K562 (cell line): ENCODE results near the gene TUBB1. TPM values are rescaled to one million over a fixed set of nuclear protein-coding genes. Genes with fewer than 3 reads are reported as not detected.

ENCODE experiments used
- ATAC-seq: fragments of 200-7000 bp; cut with Tn5 transposase; 3 replicates; pipeline ENCODE4 v1.9.1; 2020; ENCODE audit warnings: moderate library complexity
- BruUV-seq: library from RNA; stranded (reverse); fragments of 400-500 nt; replicated peaks from 2 replicates; lab custom pipeline; 2021; lab: Mats Ljungman, UMichigan
- CTCF ChIA-PET: fragments of 300-600 bp; formaldehyde crosslinking; extraction: SDS; loops from one replicate; lab custom pipeline; 2021; ENCODE audit warnings: low intra/inter-chr PET ratio; lab: Yijun Ruan, JAX
- POLR2A ChIA-PET: fragments of 300-600, 350-650 bp; sonication (Branson Sonifier 250); formaldehyde crosslinking; extraction: SDS; loops from one replicate; lab custom pipeline; 2021; ENCODE audit warnings: antibody characterized with exemption, inconsistent platforms; lab: Yijun Ruan, JAX
- DNase-seq, 4 experiments: peaks; one replicate each; pipeline versions ENCODE4 v3.0.0 to v3.0.0-alpha.2; 2011 to 2018; ENCODE audit warnings: low spot score in 3 of 4, mixed read lengths in 3 of 4; ENCODE audit errors: extremely low read depth in 1 of 4
- FAIRE-seq: peaks from 2 replicates; lab custom pipeline; 2011; peaks lifted over from hg19 to GRCh38; lab: Jason Lieb, UNC
- H2AFZ ChIP-seq: 2 replicates; pipeline ENCODE4 v1.6.0; 2011; ENCODE audit warnings: low read depth, low read length, control low read depth, inconsistent platforms
- H3K27ac ChIP-seq: fragments of 200-600 bp; 3 replicates; pipeline ENCODE4 v1.8.0; 2011; ENCODE audit warnings: low read depth, mild to moderate bottlenecking, control low read depth, inconsistent platforms, low read length, moderate library complexity, mixed read lengths; ENCODE audit errors: extremely low read depth
- H3K27me3 ChIP-seq, 2 experiments: fragments of 300-600 bp in 1 of 2; 2 replicates in 1 of 2; 3 replicates in 1 of 2; pipeline versions ENCODE4 v1.6.0 to v1.8.0; 2011; ENCODE audit warnings: inconsistent platforms in 2 of 2, low read length in 2 of 2, mild to moderate bottlenecking in 1 of 2, mixed read lengths in 1 of 2, moderate library complexity in 1 of 2; ENCODE audit not compliant: control insufficient read depth in 2 of 2, insufficient read depth in 2 of 2
- H3K36me3 ChIP-seq: fragments of 300-600 bp; 3 replicates; pipeline ENCODE4 v1.8.0; 2011; ENCODE audit warnings: mild to moderate bottlenecking, low read length, inconsistent platforms; ENCODE audit not compliant: control insufficient read depth, insufficient read depth
- H3K4me1 ChIP-seq, 2 experiments: fragments of 200-600 bp in 1 of 2; replicated peaks in 1 of 2; 2 replicates in 1 of 2; 3 replicates in 1 of 2; pipeline versions ENCODE4 v1.5.1 to v1.8.0; 2011; ENCODE audit warnings: inconsistent platforms in 2 of 2, low read length in 2 of 2, mild to moderate bottlenecking in 1 of 2, mixed read lengths in 1 of 2, moderate library complexity in 1 of 2; ENCODE audit not compliant: control insufficient read depth in 2 of 2, insufficient read depth in 2 of 2
- H3K4me2 ChIP-seq: 2 replicates; pipeline ENCODE4 v1.6.1; 2011; ENCODE audit warnings: low read length, control low read depth, inconsistent platforms, mixed read lengths; ENCODE audit not compliant: insufficient read depth
- H3K4me3 ChIP-seq: fragments of 200-600 bp; sonication (generic), shearing (Covaris generic); 2 replicates; pipeline ENCODE4 v1.5.1; 2016; ENCODE audit warnings: control low read depth, inconsistent platforms
- H3K79me2 ChIP-seq: fragments of 200-600 bp; 3 replicates; pipeline ENCODE4 v1.8.0; 2011; ENCODE audit warnings: low read length, inconsistent platforms; ENCODE audit not compliant: control insufficient read depth, insufficient read depth
- H3K9ac ChIP-seq, 2 experiments: 2 replicates each; pipeline versions ENCODE4 v1.6.0 to v1.6.1; 2011; ENCODE audit warnings: low read depth in 2 of 2, low read length in 2 of 2, control low read depth in 1 of 2, inconsistent platforms in 1 of 2, mild to moderate bottlenecking in 1 of 2, mixed read lengths in 1 of 2; ENCODE audit not compliant: insufficient read depth in 1 of 2
- H3K9me1 ChIP-seq: one replicate; pipeline ENCODE4 v1.6.0; 2011; ENCODE audit warnings: inconsistent platforms, mild to moderate bottlenecking, low read length, moderate library complexity; ENCODE audit not compliant: control insufficient read depth, insufficient read depth
- H3K9me3 ChIP-seq: replicated peaks from 2 replicates; pipeline ENCODE4 v1.5.1; 2011; ENCODE audit warnings: low read depth, low read length, inconsistent platforms; ENCODE audit not compliant: control insufficient read depth, insufficient read depth
- H4K20me1 ChIP-seq: replicated peaks from 2 replicates; pipeline ENCODE4 v1.6.1; 2011; ENCODE audit warnings: low read length, inconsistent platforms, mixed read lengths; ENCODE audit not compliant: control insufficient read depth, insufficient read depth
- BRCA1 ChIP-seq, 2 experiments: fragments of 450-650 bp in 1 of 2; sonication (generic) in 1 of 2; formaldehyde crosslinking in 1 of 2; IDR thresholded peaks; 2 replicates each; pipeline versions ENCODE4 v1.5.0 to v1.6.1; 2017 to 2020; ENCODE audit warnings: mild to moderate bottlenecking in 1 of 2, missing genetic modification reagents in 1 of 2
- ETV5 ChIP-seq: sonication (generic); formaldehyde crosslinking; IDR thresholded peaks from 2 replicates; pipeline ENCODE4 v1.4.0; 2020; ENCODE audit warnings: low read depth, mild to moderate bottlenecking, missing genetic modification reagents
- ETV6 ChIP-seq, 3 experiments: fragments of 150-350 bp in 1 of 3; sonication (generic) in 1 of 3; formaldehyde crosslinking in 1 of 3; IDR thresholded peaks; 2 replicates each; pipeline versions ENCODE4 v1.6.1 to v1.8.0; 2014 to 2022; ENCODE audit warnings: borderline replicate concordance in 2 of 3, low read depth in 2 of 3, antibody characterized with exemption in 1 of 3, low read length in 1 of 3, mild to moderate bottlenecking in 1 of 3, missing genetic modification reagents in 1 of 3
- GTF2F1 ChIP-seq: IDR thresholded peaks from 2 replicates; pipeline ENCODE4 v1.6.1; 2011; ENCODE audit warnings: low read depth, low read length, improper control_type of control experiment
- HDAC1 ChIP-seq, 2 experiments: fragments of 450-650 bp; IDR thresholded peaks; 2 replicates each; pipeline ENCODE4 v1.6.1; 2016 to 2017; ENCODE audit warnings: inconsistent platforms in 1 of 2, mild to moderate bottlenecking in 1 of 2, moderate library complexity in 1 of 2
- POLR3A ChIP-seq: IDR thresholded peaks from 2 replicates; pipeline ENCODE4 v1.6.1; 2011; ENCODE audit warnings: borderline replicate concordance, mild to moderate bottlenecking, moderate library complexity; ENCODE audit not compliant: insufficient read length, insufficient read depth; ENCODE audit errors: extremely low read depth
- PRMT5 ChIP-seq: sonication (generic); formaldehyde crosslinking; IDR thresholded peaks from 2 replicates; pipeline ENCODE4 v1.5.0; 2020; ENCODE audit warnings: missing genetic modification reagents
- RBBP5 ChIP-seq: fragments of 200-600 bp; sonication (generic); IDR thresholded peaks from 2 replicates; pipeline ENCODE4 v1.6.1; 2012; ENCODE audit warnings: borderline replicate concordance, mild to moderate bottlenecking, low read length, control low read depth, inconsistent platforms; ENCODE audit not compliant: insufficient read depth, poor library complexity, severe bottlenecking
- RFX7 ChIP-seq: fragments of 250-450 bp; sonication (Bioruptor Pico); IDR thresholded peaks from 2 replicates; pipeline ENCODE4 v1.5.1; 2021; ENCODE audit warnings: mild to moderate bottlenecking
- SP1 ChIP-seq: sonication (generic); formaldehyde crosslinking; IDR thresholded peaks from 2 replicates; pipeline ENCODE4 v1.8.1; 2022; ENCODE audit warnings: mild to moderate bottlenecking, missing genetic modification reagents
- STAG1 ChIP-seq: sonication (generic); formaldehyde crosslinking; IDR thresholded peaks from 2 replicates; pipeline ENCODE4 v1.5.0; 2020; ENCODE audit warnings: missing genetic modification reagents, borderline replicate concordance
- TSHZ1 ChIP-seq: fragments of 250-450 bp; sonication (Bioruptor Pico); IDR thresholded peaks from 2 replicates; pipeline ENCODE4 v1.4.0; 2020; ENCODE audit warnings: mild to moderate bottlenecking, moderate library complexity
- YY1 ChIP-seq, 3 experiments: IDR thresholded peaks; 2 replicates each; pipeline ENCODE4 v1.6.1; 2011; ENCODE audit warnings: low read length in 2 of 3, mild to moderate bottlenecking in 2 of 3, moderate library complexity in 2 of 3, borderline replicate concordance in 1 of 3, control low read depth in 1 of 3, low read depth in 1 of 3; ENCODE audit not compliant: insufficient read depth in 3 of 3, insufficient replicate concordance in 2 of 3, control insufficient read depth in 1 of 3, insufficient read length in 1 of 3; ENCODE audit errors: extremely low read depth in 1 of 3
- ZKSCAN3 ChIP-seq: fragments of 250-450 bp; sonication (Bioruptor Pico); IDR thresholded peaks from 2 replicates; pipeline ENCODE4 v1.4.0; 2020
- ZNF143 ChIP-seq: sonication (generic); formaldehyde crosslinking; IDR thresholded peaks from 2 replicates; pipeline ENCODE4 v1.9.0; 2022; ENCODE audit warnings: mild to moderate bottlenecking, missing genetic modification reagents
- ZNF41 ChIP-seq: fragments of 250-450 bp; sonication (Bioruptor Pico); conservative IDR thresholded peaks from 2 replicates; pipeline ENCODE4 v1.4.0; 2020; ENCODE audit warnings: mild to moderate bottlenecking
- WGBS: fragments of 100-300 bp; shearing (Covaris generic); methylation state at CpG from one replicate; pipeline ENCODE4 v1.1.6; 2016; ENCODE audit warnings: low coverage, mixed read lengths; ENCODE audit not compliant: insufficient coverage; ENCODE audit errors: missing lambda C conversion rate; 5-methylcytosine and 5-hydroxymethylcytosine counted together
- in situ Hi-C: fragments of 300-500 bp; cut with MboI; formaldehyde crosslinking; loops from 4 replicates; pipeline ENCODE4 v1.15.0; 2018; ENCODE audit warnings: inconsistent platforms, mixed read lengths
- intact Hi-C: fragments of 100-400 bp; cut with micrococcal nuclease; formaldehyde crosslinking; loops from 2 replicates; pipeline ENCODE4 v1.14.2; 2022
- polyA plus RNA-seq, 8 experiments: library from polyadenylated mRNA; depleted of rRNA in 4 of 8; stranded (reverse) in 5 of 8; unstranded in 3 of 8; fragments of >200 nt; fragmentation: Nextera tagmentation in 2 of 8; fragmentation: Illumina TruSeq in 1 of 8; extraction: Ambion mirVana in 2 of 8; extraction: Trizol in 1 of 8; gene quantifications; 2 replicates each; pipeline versions ENCODE4 v1.2.1 to v1.2.3, GENCODE V29; 2011 to 2014; ENCODE audit warnings: inconsistent platforms in 1 of 8, missing spikeins in 1 of 8
- total RNA-seq, 7 experiments: library from RNA; depleted of rRNA in 6 of 7; stranded (reverse); fragments of >200 nt in 6 of 7; fragmentation: Illumina TruSeq in 2 of 7; extraction: Trizol in 2 of 7; gene quantifications; 2 replicates each; pipeline versions ENCODE4 v1.2.1 to v1.2.3, GENCODE V29; 2011 to 2021; ENCODE audit warnings: low replicate concordance in 1 of 7

TUBB1 gene
- total and polyA plus RNA-seq, 9 of the 15 experiments (the other 6 are each of a cell fraction or from before 2014, with no cell fraction given): 1.5 to 3.9 (median 2.4) TPM

- peaks cover 2% of the 10 kb centered on the region for H4K20me1 ChIP-seq
- H3K79me2 ChIP-seq: peaks cover 41% of the 10 kb centered on the region
- ATAC-seq (peak; percentile 18), FAIRE-seq (no peak), DNase-seq (no peak)
- H2AFZ ChIP-seq: peak overlapping the region; percentile 66
- peaks cover 41% of the 10 kb centered on the region; the same call in 2 of the 3 replicates for H3K36me3 ChIP-seq
- peaks cover 6% of the 10 kb centered on the region for H3K9me1 ChIP-seq
- peaks cover 45 to 91% of the 10 kb centered on the region in 2 experiments for H3K4me1 ChIP-seq
- H3K9me3 ChIP-seq: no peaks in the 10 kb centered on the region
- H3K9ac ChIP-seq: peak overlapping the region; percentile 91 to 99
- POLR2A ChIA-PET: interaction anchor here (0.7 to 1.0 kb wide), 2 partner anchors 16 to 17 kb away, joined by 3 to 5 read pairs; no protein-coding TSS in a partner anchor
- H3K4me3 ChIP-seq: peak overlapping the region; percentile 66
- no TSS peak for BruUV-seq
- H3K27me3 ChIP-seq: no peaks in the 10 kb centered on the region
- in situ Hi-C loops: no loop called here
- CTCF ChIA-PET: no interaction called here
- H3K4me2 ChIP-seq: peak overlapping the region; percentile 87
- intact Hi-C loops: no loop called here
- 14% methylated on average over 26 of the region's 29 CpGs for WGBS
- H3K27ac ChIP-seq: peak overlapping the region; percentile 90
- TF ChIP-seq HDAC1 (IDR thresholded peaks at IDR 0.05): 0 out of 4 replicates have a peak, but pooled peaks of 1 of the 2 experiments have one; percentile 29
- TF ChIP-seq BRCA1 (IDR thresholded peaks at IDR 0.05): no peak
- TF ChIP-seq BRCA1 (CRISPR knock-in tag; IDR thresholded peaks at IDR 0.05): no peak
- 0 out of 2 replicates have a peak, but pooled peaks have one; percentile 35 for TF ChIP-seq STAG1 (CRISPR knock-in tag)
- TF ChIP-seq ZNF143 (CRISPR knock-in tag): no peak
- TF ChIP-seq SP1: 0 out of 2 replicates have a peak, but pooled peaks have one; percentile 9
- no peak for TF ChIP-seq GTF2F1
- no peak for TF ChIP-seq TSHZ1
- no peak for TF ChIP-seq ZNF41 (CRISPR knock-in tag)
- no peak for TF ChIP-seq RFX7 (CRISPR knock-in tag)
- 0 out of 2 replicates have a peak, but pooled peaks have one; percentile 46 for TF ChIP-seq ETV5 (CRISPR knock-in tag)
- no peak for TF ChIP-seq ZKSCAN3 (CRISPR knock-in tag)
- peak; percentile 36 for TF ChIP-seq RBBP5
- no peak for TF ChIP-seq ETV6 (IDR thresholded peaks at IDR 0.05; ENCODE audit: borderline replicate concordance in 1 of 2, low read depth in 2 of 2, low read length in 1 of 2)
- TF ChIP-seq ETV6 (CRISPR knock-in tag; IDR thresholded peaks at IDR 0.05; ENCODE audit: borderline replicate concordance): no peak
- TF ChIP-seq PRMT5 (CRISPR knock-in tag): no peak
- no peak for TF ChIP-seq YY1 (IDR thresholded peaks at IDR 0.05; ENCODE audit: borderline replicate concordance in 1 of 3, control insufficient read depth in 1 of 3, extremely low read depth in 1 of 3, insufficient read depth in 3 of 3, insufficient read length in 1 of 3, insufficient replicate concordance in 2 of 3, low read depth in 1 of 3, low read length in 2 of 3)
- no peak for TF ChIP-seq POLR3A
Observed at GRCh38 chr20:59006167-59006863, 12.9 kb upstream of the TUBB1 start.
